ENCODE results near the gene UBE2V1. TPM values are rescaled to one million over a fixed set of nuclear protein-coding genes. Genes with fewer than 3 reads are reported as not detected.

UBE2V1 gene
- polyA plus RNA-seq, 2 of the 4 experiments (the other 2 are of a cell fraction): 129 to 141 TPM

DNA sequence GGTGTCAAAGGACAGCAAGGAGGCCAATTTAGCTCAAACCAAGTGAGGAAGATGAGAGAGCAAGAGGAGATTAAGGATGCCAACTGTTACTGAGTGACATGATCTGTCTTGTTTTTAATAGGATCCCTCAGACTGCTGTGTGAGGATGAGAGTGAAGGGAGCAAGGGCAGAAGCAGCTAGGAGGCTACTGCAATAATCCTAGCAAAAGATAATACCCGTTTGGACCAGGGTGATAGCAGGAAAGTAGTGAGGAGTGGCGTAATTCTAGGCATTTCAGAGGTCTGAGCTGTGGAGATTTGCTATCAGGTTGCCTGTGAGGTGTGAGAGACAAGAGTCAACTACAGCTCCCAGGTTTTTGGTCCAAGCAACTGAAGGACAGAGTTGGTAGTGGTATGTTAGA is 14.7 kb downstream of the UBE2V1 start (continued):
- TF ChIP-seq, protein P1, sequence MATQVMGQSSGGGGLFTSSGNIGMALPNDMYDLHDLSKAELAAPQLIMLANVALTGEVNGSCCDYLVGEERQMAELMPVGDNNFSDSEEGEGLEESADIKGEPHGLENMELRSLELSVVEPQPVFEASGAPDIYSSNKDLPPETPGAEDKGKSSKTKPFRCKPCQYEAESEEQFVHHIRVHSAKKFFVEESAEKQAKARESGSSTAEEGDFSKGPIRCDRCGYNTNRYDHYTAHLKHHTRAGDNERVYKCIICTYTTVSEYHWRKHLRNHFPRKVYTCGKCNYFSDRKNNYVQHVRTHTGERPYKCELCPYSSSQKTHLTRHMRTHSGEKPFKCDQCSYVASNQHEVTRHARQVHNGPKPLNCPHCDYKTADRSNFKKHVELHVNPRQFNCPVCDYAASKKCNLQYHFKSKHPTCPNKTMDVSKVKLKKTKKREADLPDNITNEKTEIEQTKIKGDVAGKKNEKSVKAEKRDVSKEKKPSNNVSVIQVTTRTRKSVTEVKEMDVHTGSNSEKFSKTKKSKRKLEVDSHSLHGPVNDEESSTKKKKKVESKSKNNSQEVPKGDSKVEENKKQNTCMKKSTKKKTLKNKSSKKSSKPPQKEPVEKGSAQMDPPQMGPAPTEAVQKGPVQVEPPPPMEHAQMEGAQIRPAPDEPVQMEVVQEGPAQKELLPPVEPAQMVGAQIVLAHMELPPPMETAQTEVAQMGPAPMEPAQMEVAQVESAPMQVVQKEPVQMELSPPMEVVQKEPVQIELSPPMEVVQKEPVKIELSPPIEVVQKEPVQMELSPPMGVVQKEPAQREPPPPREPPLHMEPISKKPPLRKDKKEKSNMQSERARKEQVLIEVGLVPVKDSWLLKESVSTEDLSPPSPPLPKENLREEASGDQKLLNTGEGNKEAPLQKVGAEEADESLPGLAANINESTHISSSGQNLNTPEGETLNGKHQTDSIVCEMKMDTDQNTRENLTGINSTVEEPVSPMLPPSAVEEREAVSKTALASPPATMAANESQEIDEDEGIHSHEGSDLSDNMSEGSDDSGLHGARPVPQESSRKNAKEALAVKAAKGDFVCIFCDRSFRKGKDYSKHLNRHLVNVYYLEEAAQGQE (IDR thresholded peaks at IDR 0.05): no peak
- TF ChIP-seq CHD4 (IDR thresholded peaks at IDR 0.05; ENCODE audit: borderline replicate concordance) (no peak), JUNB (IDR thresholded peaks at IDR 0.05) (no peak), RFX5 (IDR thresholded peaks at IDR 0.05) (no peak)
- TF ChIP-seq, protein P2, sequence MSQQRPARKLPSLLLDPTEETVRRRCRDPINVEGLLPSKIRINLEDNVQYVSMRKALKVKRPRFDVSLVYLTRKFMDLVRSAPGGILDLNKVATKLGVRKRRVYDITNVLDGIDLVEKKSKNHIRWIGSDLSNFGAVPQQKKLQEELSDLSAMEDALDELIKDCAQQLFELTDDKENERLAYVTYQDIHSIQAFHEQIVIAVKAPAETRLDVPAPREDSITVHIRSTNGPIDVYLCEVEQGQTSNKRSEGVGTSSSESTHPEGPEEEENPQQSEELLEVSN (IDR thresholded peaks at IDR 0.05; ENCODE audit: borderline replicate concordance, low read depth): no peak
- TF ChIP-seq, protein P3, sequence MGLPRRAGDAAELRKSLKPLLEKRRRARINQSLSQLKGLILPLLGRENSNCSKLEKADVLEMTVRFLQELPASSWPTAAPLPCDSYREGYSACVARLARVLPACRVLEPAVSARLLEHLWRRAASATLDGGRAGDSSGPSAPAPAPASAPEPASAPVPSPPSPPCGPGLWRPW (IDR thresholded peaks at IDR 0.05): no peak
- TF ChIP-seq, protein P4, sequence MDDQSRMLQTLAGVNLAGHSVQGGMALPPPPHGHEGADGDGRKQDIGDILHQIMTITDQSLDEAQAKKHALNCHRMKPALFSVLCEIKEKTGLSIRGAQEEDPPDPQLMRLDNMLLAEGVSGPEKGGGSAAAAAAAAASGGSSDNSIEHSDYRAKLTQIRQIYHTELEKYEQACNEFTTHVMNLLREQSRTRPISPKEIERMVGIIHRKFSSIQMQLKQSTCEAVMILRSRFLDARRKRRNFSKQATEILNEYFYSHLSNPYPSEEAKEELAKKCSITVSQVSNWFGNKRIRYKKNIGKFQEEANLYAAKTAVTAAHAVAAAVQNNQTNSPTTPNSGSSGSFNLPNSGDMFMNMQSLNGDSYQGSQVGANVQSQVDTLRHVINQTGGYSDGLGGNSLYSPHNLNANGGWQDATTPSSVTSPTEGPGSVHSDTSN (IDR thresholded peaks at IDR 0.05): no peak

DNA sequence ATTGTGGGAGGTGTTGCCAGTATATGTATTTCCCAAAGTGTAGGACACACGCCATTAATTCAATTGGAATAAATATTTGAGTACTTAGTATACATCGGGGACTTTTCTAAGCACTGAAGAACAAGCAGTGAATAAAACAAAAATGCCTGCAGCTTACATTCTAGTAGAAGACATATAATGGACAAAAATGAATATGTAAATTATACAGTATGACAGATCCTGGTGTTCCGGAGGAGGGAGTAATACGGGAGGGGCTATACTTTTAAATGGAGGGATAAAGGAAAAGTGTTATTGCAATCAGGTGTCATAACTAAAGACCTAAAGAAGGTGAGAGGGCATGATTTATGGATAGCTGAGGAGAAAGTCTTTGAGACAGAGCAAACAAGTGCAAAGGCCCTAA is 15.1 kb downstream of the UBE2V1 start:
- Histone ChIP-seq H3K4me3 (no peak overlapping the region), H3K4me2 (no peak overlapping the region), H3K27ac (no peak overlapping the region), H3K9me3 (no peaks in the 10 kb centered on the region), H3K4me1 (peaks cover 25% of the 10 kb centered on the region)
- TF ChIP-seq, protein P5, sequence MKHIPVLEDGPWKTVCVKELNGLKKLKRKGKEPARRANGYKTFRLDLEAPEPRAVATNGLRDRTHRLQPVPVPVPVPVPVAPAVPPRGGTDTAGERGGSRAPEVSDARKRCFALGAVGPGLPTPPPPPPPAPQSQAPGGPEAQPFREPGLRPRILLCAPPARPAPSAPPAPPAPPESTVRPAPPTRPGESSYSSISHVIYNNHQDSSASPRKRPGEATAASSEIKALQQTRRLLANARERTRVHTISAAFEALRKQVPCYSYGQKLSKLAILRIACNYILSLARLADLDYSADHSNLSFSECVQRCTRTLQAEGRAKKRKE (CRISPR knock-in tag; IDR thresholded peaks at IDR 0.05; ENCODE audit: low read depth): no peak
- TF ChIP-seq, protein P4 (IDR thresholded peaks at IDR 0.05): no peak
- TF ChIP-seq NFE2L2 (conservative IDR thresholded peaks at IDR 0.05; ENCODE audit: low read length): no peak
- no peak for TF ChIP-seq ESRRA (IDR thresholded peaks at IDR 0.05; ENCODE audit: borderline replicate concordance, low read length)
- TF ChIP-seq MYC (IDR thresholded peaks at IDR 0.05; ENCODE audit: borderline replicate concordance, low read length): no peak
- TF ChIP-seq ZC3H11A (IDR thresholded peaks at IDR 0.05): no peak
- no peak for TF ChIP-seq EP300 (IDR thresholded peaks at IDR 0.05)
- TF ChIP-seq CEBPB (IDR thresholded peaks at IDR 0.05): no peak
- TF ChIP-seq KDM5A (IDR thresholded peaks at IDR 0.05): no peak
- no peak for TF ChIP-seq CBX2 (IDR thresholded peaks at IDR 0.05; ENCODE audit: borderline replicate concordance, low read depth)
- no peak for TF ChIP-seq HOXB13 (CRISPR knock-in tag; IDR thresholded peaks at IDR 0.05; ENCODE audit: low read depth)
- TF ChIP-seq MAZ (IDR thresholded peaks at IDR 0.05; ENCODE audit: borderline replicate concordance, low read depth, low read length): no peak
- TF ChIP-seq FOXS1 (CRISPR knock-in tag; IDR thresholded peaks at IDR 0.05): no peak
- TF ChIP-seq ZSCAN20 (CRISPR knock-in tag; IDR thresholded peaks at IDR 0.05): no peak
- TF ChIP-seq SREBF2 (IDR thresholded peaks at IDR 0.05): no peak
- TF ChIP-seq, protein P6, sequence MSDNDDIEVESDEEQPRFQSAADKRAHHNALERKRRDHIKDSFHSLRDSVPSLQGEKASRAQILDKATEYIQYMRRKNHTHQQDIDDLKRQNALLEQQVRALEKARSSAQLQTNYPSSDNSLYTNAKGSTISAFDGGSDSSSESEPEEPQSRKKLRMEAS (IDR thresholded peaks at IDR 0.05): no peak
- no peak for TF ChIP-seq POLR2A (IDR thresholded peaks at IDR 0.05; ENCODE audit: low read length)
- TF ChIP-seq HEYL (CRISPR knock-in tag; IDR thresholded peaks at IDR 0.05): no peak
- no peak for FAIRE-seq
- DNase-seq (ENCODE audit: low read depth in 1 of 2, low spot score in 1 of 2): no peak
- ChIA-PET CTCF (interaction anchor here (0.6 to 8.7 kb wide), 12 partner anchors 9 to 252 kb away, joined by 3 to 76 read pairs (median 4); no protein-coding TSS in a partner anchor), POLR2A (no interaction called here)
- WGBS (ENCODE audit: missing lambda C conversion rate): 95% methylated on average over 4 of the region's 4 CpGs
- no peak for ATAC-seq
